Tibial artery (tissue), 4 donors: ENCODE measurements around the gene SLC25A13.
"Not testable (repeated sequence)": the region's sequence is repeated elsewhere in the genome, so short reads cannot be mapped to it uniquely, and the experiment has no call there.

Experiments used
- DNase-seq, 2 donors: peaks; one replicate each; pipeline ENCODE4 v3.0.0-alpha.2; 2019
- H3K27ac ChIP-seq, 2 donors: fragments of 200-600 bp; sonication (generic) in 1 of 2; 1 replicate in 1 of 2; 2 replicates in 1 of 2; pipeline ENCODE4 v1.5.1; 2018 to 2019; ENCODE audit warnings: mild to moderate bottlenecking in 1 of 2
- H3K27me3 ChIP-seq, 2 donors: fragments of 200-600 bp; sonication (generic) in 1 of 2; one replicate each; pipeline versions ENCODE4 v1.5.1 to v1.6.0; 2016 to 2019
- H3K36me3 ChIP-seq, 3 donors: fragments of 200-600 bp; sonication (generic) in 2 of 3; one replicate each; pipeline ENCODE4 v1.5.1; 2016 to 2019; ENCODE audit warnings: mild to moderate bottlenecking in 2 of 3
- H3K4me1 ChIP-seq, 4 donors: fragments of 200-600 bp; sonication (generic) in 2 of 4; 1 replicate in 3 of 4; 2 replicates in 1 of 4; pipeline ENCODE4 v1.5.1; 2016 to 2019
- H3K4me3 ChIP-seq, 2 donors: fragments of 200-600 bp; sonication (generic) in 1 of 2; 1 replicate in 1 of 2; 2 replicates in 1 of 2; pipeline ENCODE4 v1.5.1; 2018 to 2019; ENCODE audit warnings: mild to moderate bottlenecking in 2 of 2
- H3K9me3 ChIP-seq, 3 donors: fragments of 200-600 bp; sonication (generic) in 1 of 3; one replicate each; pipeline ENCODE4 v1.5.1; 2016 to 2019
- CTCF ChIP-seq, 2 experiments: fragments of 200-600 bp in 1 of 2; fragments of 450-650 bp in 1 of 2; IDR thresholded peaks; one replicate each; pipeline ENCODE4 v1.5.1; 2017 to 2019; ENCODE audit warnings: antibody characterized with exemption in 2 of 2, mild to moderate bottlenecking in 1 of 2, moderate library complexity in 1 of 2
- intact Hi-C: fragments of 100-400 bp; cut with DNase I; formaldehyde crosslinking; loops from one replicate; pipeline ENCODE4 v1.15.0; 2023; ENCODE audit warnings: low total_unique reads

The SLC25A13 gene

DNA sequence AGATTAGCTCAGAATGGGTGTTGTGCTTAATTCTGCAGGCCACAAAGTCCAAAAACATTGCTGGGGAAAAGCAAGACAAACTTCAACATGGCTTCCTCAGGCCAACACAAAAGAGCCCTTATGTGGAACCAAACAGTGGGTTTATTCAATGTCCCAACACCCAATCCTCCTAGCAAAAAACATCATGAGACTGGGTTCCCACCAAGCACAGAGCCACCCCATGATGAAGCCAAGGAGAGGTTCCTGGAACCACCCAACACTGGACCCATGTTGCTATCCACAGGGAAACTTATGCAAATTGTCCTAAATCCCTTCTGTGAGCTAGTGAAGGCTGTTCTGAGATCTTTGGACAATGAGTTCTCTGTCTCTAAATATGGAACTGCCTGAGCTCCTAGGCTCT lies 24.0 kb downstream of the SLC25A13 start:
- H3K27me3 ChIP-seq = no peaks in the 10 kb centered on the region
- intact Hi-C loops = no loop called here
- no peak overlapping the region for H3K4me3 ChIP-seq
- H3K9me3 ChIP-seq = no peaks in the 10 kb centered on the region
- TF ChIP-seq CTCF (IDR thresholded peaks at IDR 0.05) = no peak
- no peak for DNase-seq
- H3K36me3 ChIP-seq = peaks cover 6 to 11% (median 7%) of the 10 kb centered on the region in 3 donors
- no peak overlapping the region for H3K27ac ChIP-seq
- H3K4me1 ChIP-seq = peaks cover 0 to 31% (median 2%) of the 10 kb centered on the region in 4 donors

DNA sequence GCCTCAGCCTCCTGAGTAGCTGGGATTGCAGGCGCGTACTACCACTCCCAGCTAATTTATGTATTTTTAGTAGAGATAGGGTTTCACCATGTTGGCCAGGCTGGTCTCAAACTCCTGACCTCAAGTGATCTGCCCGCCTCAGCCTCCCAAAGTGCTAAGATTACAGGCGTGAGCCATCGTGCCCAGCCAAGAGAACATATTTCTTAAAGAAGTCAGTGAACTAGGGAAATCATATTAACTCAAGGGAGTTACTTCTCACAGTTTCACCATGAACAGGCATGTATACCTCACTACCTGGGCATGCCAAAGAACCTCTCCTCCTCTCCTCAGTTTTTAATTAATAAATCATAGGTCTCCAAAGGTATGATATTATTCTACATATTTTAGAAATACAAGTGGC lies 24.5 kb downstream of the SLC25A13 start:
- H3K27ac ChIP-seq, H3K9me3 ChIP-seq, H3K4me3 ChIP-seq, H3K27me3 ChIP-seq, DNase-seq, intact Hi-C loops: not testable (repeated sequence)
- H3K36me3 ChIP-seq = peaks cover 6 to 11% (median 7%) of the 10 kb centered on the region in 3 donors
- H3K4me1 ChIP-seq = peaks cover 0 to 28% (median 0%) of the 10 kb centered on the region in 4 donors

DNA sequence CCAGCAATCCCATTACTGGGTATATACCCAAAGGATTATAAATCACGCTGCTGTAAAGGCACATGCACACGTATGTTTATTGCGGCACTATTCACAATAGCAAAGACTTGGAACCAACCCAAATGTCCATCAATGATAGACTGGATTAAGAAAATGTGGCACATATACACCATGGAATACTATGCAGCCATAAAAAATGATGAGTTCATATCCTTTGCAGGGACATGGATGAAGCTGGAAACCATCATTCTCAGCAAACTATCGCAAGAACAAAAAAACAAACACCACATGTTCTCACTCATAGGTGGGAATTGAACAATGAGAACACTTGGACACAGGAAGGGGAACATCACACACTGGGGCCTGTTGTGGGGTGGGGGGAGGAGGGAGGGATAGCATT lies 28.0 kb downstream of the SLC25A13 start:
- H3K4me3 ChIP-seq, DNase-seq, H3K9me3 ChIP-seq, H3K27me3 ChIP-seq, H3K27ac ChIP-seq, intact Hi-C loops: not testable (repeated sequence)
- H3K36me3 ChIP-seq = peaks cover 6 to 11% (median 7%) of the 10 kb centered on the region in 3 donors
- peaks cover 0 to 20% (median 0%) of the 10 kb centered on the region in 4 donors for H3K4me1 ChIP-seq

- Histone ChIP-seq H3K27ac (no peak overlapping the region), H3K4me3 (no peak overlapping the region), H3K36me3 (no peaks in the 10 kb centered on the region), H3K4me1 (no peaks in the 10 kb centered on the region), H3K9me3 (no peaks in the 10 kb centered on the region), H3K27me3 (no peaks in the 10 kb centered on the region)
- intact Hi-C loops = no loop called here
- no peak for DNase-seq
- no peak for TF ChIP-seq CTCF (IDR thresholded peaks at IDR 0.05)
These were observed 34.3 kb downstream of the SLC25A13 start for GRCh38 chr7:96287559-96287958.

- no peak overlapping the region for H3K4me3 ChIP-seq
- no peaks in the 10 kb centered on the region for H3K36me3 ChIP-seq
- no peak for DNase-seq
- no peaks in the 10 kb centered on the region for H3K9me3 ChIP-seq
- H3K4me1 ChIP-seq = peaks cover 0 to 2% (median 0%) of the 10 kb centered on the region in 4 donors
- H3K27me3 ChIP-seq = no peaks in the 10 kb centered on the region
- TF ChIP-seq CTCF (IDR thresholded peaks at IDR 0.05) = no peak
- no peak overlapping the region for H3K27ac ChIP-seq
- intact Hi-C loops = no loop called here
These were observed 34.8 kb downstream of the SLC25A13 start for GRCh38 chr7:96287132-96287531.

- Histone ChIP-seq H3K36me3 (no peaks in the 10 kb centered on the region), H3K4me3 (no peak overlapping the region), H3K27ac (no peak overlapping the region), H3K9me3 (no peaks in the 10 kb centered on the region), H3K4me1 (peaks cover 0 to 3% (median 0%) of the 10 kb centered on the region in 4 donors), H3K27me3 (no peaks in the 10 kb centered on the region)
- no peak for TF ChIP-seq CTCF (IDR thresholded peaks at IDR 0.05)
- intact Hi-C loops = no loop called here
- no peak for DNase-seq
These were observed 36.3 kb downstream of the SLC25A13 start for GRCh38 chr7:96285579-96285978.

DNA sequence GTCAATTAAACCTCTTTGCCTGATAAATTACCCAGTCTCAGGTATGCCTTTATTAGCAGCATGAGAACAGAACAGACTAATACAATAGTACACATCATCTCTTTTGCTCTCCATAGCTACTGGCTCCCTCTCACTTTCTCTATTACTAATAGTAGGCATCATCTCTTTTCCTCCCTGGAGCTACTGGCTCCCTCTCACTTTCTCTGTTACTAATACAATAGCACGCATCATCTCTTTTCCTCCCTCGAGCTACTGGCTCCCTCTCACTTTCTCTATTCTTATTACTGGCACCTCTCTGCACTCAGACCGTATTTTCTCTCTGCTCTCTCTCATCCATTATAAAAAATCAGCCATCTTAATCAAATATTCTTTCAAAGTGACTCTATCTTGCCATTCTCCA lies 37.1 kb downstream of the SLC25A13 start:
- H3K27me3 ChIP-seq = no peaks in the 10 kb centered on the region
- intact Hi-C loops = no loop called here
- no peak for DNase-seq
- H3K27ac ChIP-seq = no peak overlapping the region
- H3K4me3 ChIP-seq = no peak overlapping the region
- no peak for TF ChIP-seq CTCF (IDR thresholded peaks at IDR 0.05)
- H3K9me3 ChIP-seq = no peaks in the 10 kb centered on the region
- H3K4me1 ChIP-seq = peaks cover 0 to 3% (median 0%) of the 10 kb centered on the region in 4 donors
- no peaks in the 10 kb centered on the region for H3K36me3 ChIP-seq
